ENCODE measurements around the gene ARHGAP27. TPM values are rescaled to one million over a fixed set of nuclear protein-coding genes. Genes with fewer than 3 reads are reported as not detected.
A peak's percentile ranks its signal among the peaks of the same experiment; 100 is the strongest.
"Not testable (repeated sequence)": the region's sequence is repeated elsewhere in the genome, so short reads cannot be mapped to it uniquely, and the experiment has no call there.

Gene ARHGAP27
- total and polyA plus RNA-seq, 2 of the 4 experiments (the other 2 are of a cell fraction): under 0.01 to 0.89 TPM

GRCh38 chr17:45343967-45344664 is 88.6 kb downstream of the ARHGAP27 start:
- H3K9me3 ChIP-seq (ENCODE audit: control insufficient read depth, insufficient read depth, low read length); H2AK9ac ChIP-seq (replicated peaks; ENCODE audit: low read depth, low read length, poor library complexity); H3K18ac ChIP-seq (ENCODE audit: low read depth, low read length); H3K27ac ChIP-seq (ENCODE audit: insufficient read depth, low read length); H3K9ac ChIP-seq (ENCODE audit: low read depth, low read length); intact Hi-C loops (cut with micrococcal nuclease); H4K8ac ChIP-seq (ENCODE audit: low read depth in 2 of 2, low read length in 2 of 2); DNase-seq; H3K4me3 ChIP-seq (ENCODE audit: insufficient read depth, low read depth, low read length); H3K4ac ChIP-seq (ENCODE audit: low read depth, low read length); H3K4me2 ChIP-seq (ENCODE audit: low read depth, low read length); BruUV-seq (replicated peaks); in situ Hi-C loops (cut with MboI; ENCODE audit: low sequenced_read_pairs); H4K91ac ChIP-seq (ENCODE audit: insufficient read depth, low read depth, low read length); H3K56ac ChIP-seq (ENCODE audit: extremely low read depth, insufficient read depth, low read length); H3K14ac ChIP-seq (replicated peaks; ENCODE audit: low read depth, low read length); H3K36me3 ChIP-seq (ENCODE audit: control insufficient read depth, insufficient read depth, low read length); ATAC-seq (ENCODE audit: low read depth); H3K79me1 ChIP-seq (ENCODE audit: low read depth in 1 of 2, low read length in 2 of 2); H3K27me3 ChIP-seq (ENCODE audit: control insufficient read depth, insufficient read depth, low read length); dilution Hi-C loops (cut with HindIII; ENCODE audit: low sequenced_read_pairs, unreplicated experiment); H3K23ac ChIP-seq (ENCODE audit: low read depth, low read length); POLR2A ChIA-PET (ENCODE audit: unreplicated experiment); H2BK120ac ChIP-seq (ENCODE audit: low read depth, low read length); H2BK20ac ChIP-seq (ENCODE audit: low read depth, low read length); H2AFZ ChIP-seq (replicated peaks; ENCODE audit: low read length, poor library complexity); H4K20me1 ChIP-seq (ENCODE audit: insufficient read depth, low read length); H2BK15ac ChIP-seq (ENCODE audit: low read depth, low read length); H4K5ac ChIP-seq (ENCODE audit: low read depth, low read length); CTCF ChIA-PET; H2BK5ac ChIP-seq (ENCODE audit: low read depth, low read length, poor library complexity, severe bottlenecking): not testable (repeated sequence)
- no CpG with 5 or more reads among the region's 10 CpGs for WGBS, 2 experiments (ENCODE audit: extremely low coverage in 2 of 2, insufficient read length in 1 of 2)
- peaks cover 19% of the 10 kb centered on the region for H3K9me1 ChIP-seq (ENCODE audit: insufficient read depth, low read length)
- H3K4me1 ChIP-seq (ENCODE audit: control insufficient read depth, insufficient read depth, low read length): peaks cover 24% of the 10 kb centered on the region
- peak overlapping the region; percentile 9; the same call in 1 of the 2 replicates for H2AK5ac ChIP-seq (ENCODE audit: low read depth, low read length)

Other genes starting within 250 kb of the ARHGAP27 start
- gene FMNL1, start 211.0 kb downstream of the ARHGAP27 start, total RNA-seq (2012; rRNA removed): 0.36 and 0.56 TPM in 2 replicates
- 1.4 and 2.3 TPM in 2 replicates for gene FMNL1, start 211.0 kb downstream of the ARHGAP27 start, polyA plus RNA-seq (2012; rRNA removed)
- gene SPATA32, start 170.8 kb downstream of the ARHGAP27 start, total RNA-seq (2012; rRNA removed): under 0.01 and 0.18 TPM in 2 replicates
- not detected in 2 replicates for gene SPATA32, start 170.8 kb downstream of the ARHGAP27 start, polyA plus RNA-seq (2012; rRNA removed)
- gene MAP3K14, start 115.8 kb downstream of the ARHGAP27 start, total RNA-seq (2012; rRNA removed): 3.6 and 4.1 TPM in 2 replicates
- gene MAP3K14, start 115.8 kb downstream of the ARHGAP27 start, polyA plus RNA-seq (2012; rRNA removed): 19.9 and 21.7 TPM in 2 replicates
- gene PLEKHM1, start 57.9 kb upstream of the ARHGAP27 start, total RNA-seq (2012; rRNA removed): 4.2 and 4.7 TPM in 2 replicates
- 16.4 and 17.1 TPM in 2 replicates for gene PLEKHM1, start 57.9 kb upstream of the ARHGAP27 start, polyA plus RNA-seq (2012; rRNA removed)

All from IMR-90 (cell line).